ENCODE results near the gene TSPAN18.

DNA sequence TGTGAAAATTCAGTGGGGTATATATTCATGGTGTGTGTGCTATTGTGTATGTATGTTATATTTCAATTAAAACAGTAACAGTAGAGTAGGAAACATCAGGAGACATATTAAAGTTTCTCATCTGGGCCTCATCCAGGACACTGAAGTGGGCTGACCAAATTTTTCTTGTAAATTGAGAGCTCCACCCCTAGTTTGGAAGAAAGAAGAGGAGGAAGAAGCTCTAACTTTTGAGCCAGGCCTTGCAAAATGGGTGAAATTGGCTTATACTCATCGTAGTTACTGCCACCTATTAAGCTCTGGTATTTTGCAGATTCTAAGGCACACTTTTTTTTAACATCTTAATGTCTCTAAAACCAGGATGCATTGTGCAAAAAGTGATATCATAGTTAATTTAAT is 33.7 kb downstream of the TSPAN18 start:
- TF ChIP-seq, protein P1, sequence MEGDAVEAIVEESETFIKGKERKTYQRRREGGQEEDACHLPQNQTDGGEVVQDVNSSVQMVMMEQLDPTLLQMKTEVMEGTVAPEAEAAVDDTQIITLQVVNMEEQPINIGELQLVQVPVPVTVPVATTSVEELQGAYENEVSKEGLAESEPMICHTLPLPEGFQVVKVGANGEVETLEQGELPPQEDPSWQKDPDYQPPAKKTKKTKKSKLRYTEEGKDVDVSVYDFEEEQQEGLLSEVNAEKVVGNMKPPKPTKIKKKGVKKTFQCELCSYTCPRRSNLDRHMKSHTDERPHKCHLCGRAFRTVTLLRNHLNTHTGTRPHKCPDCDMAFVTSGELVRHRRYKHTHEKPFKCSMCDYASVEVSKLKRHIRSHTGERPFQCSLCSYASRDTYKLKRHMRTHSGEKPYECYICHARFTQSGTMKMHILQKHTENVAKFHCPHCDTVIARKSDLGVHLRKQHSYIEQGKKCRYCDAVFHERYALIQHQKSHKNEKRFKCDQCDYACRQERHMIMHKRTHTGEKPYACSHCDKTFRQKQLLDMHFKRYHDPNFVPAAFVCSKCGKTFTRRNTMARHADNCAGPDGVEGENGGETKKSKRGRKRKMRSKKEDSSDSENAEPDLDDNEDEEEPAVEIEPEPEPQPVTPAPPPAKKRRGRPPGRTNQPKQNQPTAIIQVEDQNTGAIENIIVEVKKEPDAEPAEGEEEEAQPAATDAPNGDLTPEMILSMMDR (IDR thresholded peaks at IDR 0.05): no peak
- TF ChIP-seq POLR2A (IDR thresholded peaks at IDR 0.05): no peak

Measured in tibial nerve (tissue), 3 donors.